Urinary bladder (tissue), 4 donors: ENCODE data around the gene ACE. TPM values are rescaled to one million over a fixed set of nuclear protein-coding genes. Genes with fewer than 3 reads are reported as not detected.

ENCODE experiments used
- DNase-seq: peaks from one replicate; pipeline ENCODE4 v3.0.0-alpha.2; 2015; ENCODE audit errors: extremely low spot score
- H3K27ac ChIP-seq: one replicate; pipeline ENCODE4 v1.5.1; 2013; ENCODE audit warnings: low read depth, mild to moderate bottlenecking, moderate library complexity
- H3K36me3 ChIP-seq: one replicate; pipeline ENCODE4 v1.6.1; 2013; ENCODE audit warnings: mild to moderate bottlenecking, moderate library complexity; ENCODE audit not compliant: insufficient read depth
- H3K4me1 ChIP-seq: one replicate; pipeline ENCODE4 v1.6.1; 2013; ENCODE audit warnings: mild to moderate bottlenecking, moderate library complexity; ENCODE audit not compliant: insufficient read depth
- H3K4me3 ChIP-seq: one replicate; pipeline ENCODE4 v1.5.1; 2013; ENCODE audit warnings: low read depth, low read length
- WGBS: extraction: QIAGEN DNeasy Blood & Tissue Kit; methylation state at CpG from one replicate; pipeline ENCODE4 v1.1.7; 2013; 5-methylcytosine and 5-hydroxymethylcytosine counted together
- polyA plus RNA-seq: library from polyadenylated mRNA; stranded (reverse); fragments of 200-250 nt; gene quantifications from one replicate; pipeline ENCODE4 v1.2.3, GENCODE V29; 2013
- total RNA-seq: library from RNA; depleted of rRNA; stranded (reverse); fragments of >200 nt; gene quantifications from one replicate; pipeline ENCODE4 v1.2.3, GENCODE V29; 2014
- donor health status: healthy with polysubstance abuse.
- donor health status: healthy.

The ACE gene
- total and polyA plus RNA-seq, 2 donors, result 6.2 to 8.0 TPM

GRCh38 chr17:63474586-63475460, 2.0 kb upstream of the ACE start:
- H3K4me1 ChIP-seq, result peaks cover 3% of the 10 kb centered on the region
- no peak for DNase-seq
- no peak overlapping the region for H3K27ac ChIP-seq
- H3K4me3 ChIP-seq, result no peak overlapping the region
- WGBS, result 69% methylated on average over 10 of the region's 10 CpGs
- no peaks in the 10 kb centered on the region for H3K36me3 ChIP-seq

- WGBS, result 67% methylated on average over 28 of the region's 28 CpGs
- Histone ChIP-seq H3K27ac (no peak overlapping the region), H3K36me3 (no peaks in the 10 kb centered on the region), H3K4me1 (peaks cover 3% of the 10 kb centered on the region), H3K4me3 (no peak overlapping the region)
- no peak for DNase-seq
These were observed 1.1 kb upstream of the ACE start for GRCh38 chr17:63475491-63476412.

GRCh38 chr17:63476459-63476853, 405 bp upstream of the ACE start:
- Histone ChIP-seq H3K4me1 (peaks cover 3% of the 10 kb centered on the region), H3K27ac (no peak overlapping the region), H3K4me3 (peak overlapping the region; percentile 49), H3K36me3 (no peaks in the 10 kb centered on the region)
- DNase-seq, result no peak
- WGBS, result 2% methylated on average over 36 of the region's 36 CpGs

- no peak for DNase-seq
- no peak overlapping the region for H3K27ac ChIP-seq
- peaks cover 3% of the 10 kb centered on the region for H3K4me1 ChIP-seq
- H3K36me3 ChIP-seq, result no peaks in the 10 kb centered on the region
- WGBS, result 9% methylated on average over 44 of the region's 44 CpGs
- H3K4me3 ChIP-seq, result peak overlapping the region; percentile 49
These were observed 899 bp downstream of the ACE start for GRCh38 chr17:63477480-63478440.

- no peak for DNase-seq
- H3K36me3 ChIP-seq, result no peaks in the 10 kb centered on the region
- no peak overlapping the region for H3K4me3 ChIP-seq
- H3K4me1 ChIP-seq, result peaks cover 3% of the 10 kb centered on the region
- H3K27ac ChIP-seq, result no peak overlapping the region
- 49% methylated on average over 16 of the region's 16 CpGs for WGBS
These were observed 2.1 kb downstream of the ACE start for GRCh38 chr17:63478814-63479494.

GRCh38 chr17:63479495-63480184, 2.8 kb downstream of the ACE start:
- Histone ChIP-seq H3K4me3 (no peak overlapping the region), H3K27ac (no peak overlapping the region), H3K4me1 (peaks cover 3% of the 10 kb centered on the region), H3K36me3 (no peaks in the 10 kb centered on the region)
- 80% methylated on average over 17 of the region's 17 CpGs for WGBS
- DNase-seq, result no peak

GRCh38 chr17:63480192-63480784, 3.4 kb downstream of the ACE start:
- 89% methylated on average over 21 of the region's 21 CpGs for WGBS
- Histone ChIP-seq H3K4me3 (no peak overlapping the region), H3K4me1 (peaks cover 3% of the 10 kb centered on the region), H3K36me3 (no peaks in the 10 kb centered on the region), H3K27ac (no peak overlapping the region)
- DNase-seq, result no peak

- H3K4me3 ChIP-seq, result no peak overlapping the region
- H3K36me3 ChIP-seq, result no peaks in the 10 kb centered on the region
- WGBS, result 72% methylated on average over 11 of the region's 11 CpGs
- no peak overlapping the region for H3K27ac ChIP-seq
- H3K4me1 ChIP-seq, result peaks cover 3% of the 10 kb centered on the region
- no peak for DNase-seq
These were observed 4.1 kb downstream of the ACE start for GRCh38 chr17:63480826-63481487.

- Histone ChIP-seq H3K4me1 (peaks cover 3% of the 10 kb centered on the region), H3K27ac (no peak overlapping the region), H3K36me3 (no peaks in the 10 kb centered on the region), H3K4me3 (no peak overlapping the region)
- DNase-seq, result no peak
- WGBS, result 85% methylated on average over 16 of the region's 16 CpGs
These were observed 4.6 kb downstream of the ACE start for GRCh38 chr17:63481488-63481870.

GRCh38 chr17:63482509-63482908, 5.6 kb downstream of the ACE start:
- Histone ChIP-seq H3K4me1 (peaks cover 3% of the 10 kb centered on the region), H3K27ac (no peak overlapping the region), H3K36me3 (no peaks in the 10 kb centered on the region), H3K4me3 (no peak overlapping the region)
- WGBS, result 89% methylated on average over 16 of the region's 16 CpGs
- no peak for DNase-seq

- Histone ChIP-seq H3K4me3 (no peak overlapping the region), H3K4me1 (no peaks in the 10 kb centered on the region), H3K36me3 (no peaks in the 10 kb centered on the region), H3K27ac (no peak overlapping the region)
- DNase-seq, result no peak
- 80% methylated on average over 10 of the region's 10 CpGs for WGBS
These were observed 6.2 kb downstream of the ACE start for GRCh38 chr17:63483038-63483437.
